Measurements from ENCODE around the gene NPIPB2. TPM values are rescaled to one million over a fixed set of nuclear protein-coding genes. Genes with fewer than 3 reads are reported as not detected.

Gene NPIPB2
- total RNA-seq, 1 experiment from 2014 or later = 12.5 TPM

DNA sequence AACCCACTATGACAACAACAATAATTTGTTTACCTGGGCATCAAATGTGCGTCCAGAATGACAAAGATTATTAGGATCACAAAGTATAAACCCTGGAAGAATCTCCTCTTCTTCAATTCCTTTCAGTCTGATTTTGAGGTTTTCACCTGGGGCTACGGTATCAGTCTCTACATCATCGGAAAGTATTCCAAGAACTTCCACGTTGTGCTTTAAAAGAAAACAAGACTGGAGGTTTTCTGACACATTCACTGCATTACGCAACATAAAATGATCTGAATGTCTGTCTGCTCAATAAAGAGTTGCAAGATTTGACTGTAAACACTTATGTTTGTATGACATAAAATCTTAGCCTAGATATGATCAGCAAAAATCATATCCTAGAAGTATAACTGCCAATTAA, 64.5 kb downstream of the NPIPB2 start:
- H3K9ac ChIP-seq (ENCODE audit: extremely low read depth, insufficient read length, low read length) = no peak overlapping the region
- no peak overlapping the region for H3K14ac ChIP-seq (ENCODE audit: insufficient read depth, low read length)
- Mint-ChIP-seq H3K4me1 (no peaks in the 10 kb centered on the region), H3K9me3 (no peaks in the 10 kb centered on the region), H3K4me3 (no peak overlapping the region), H3K27ac (no peak overlapping the region), H3K27me3 (ENCODE audit: low read depth) (no peaks in the 10 kb centered on the region), H3K36me3 (ENCODE audit: insufficient read depth in 1 of 3, low read depth in 3 of 3) (peaks cover 37 to 81% (median 65%) of the 10 kb centered on the region in 3 experiments)
- no peak overlapping the region for H4K91ac ChIP-seq (ENCODE audit: insufficient read length, low read depth, low read length)
- no peak overlapping the region for H2BK15ac ChIP-seq (ENCODE audit: low read depth, low read length)
- no peak overlapping the region for H2BK120ac ChIP-seq (ENCODE audit: low read depth, low read length, poor library complexity, severe bottlenecking)
- no peak overlapping the region for H3K4ac ChIP-seq (ENCODE audit: low read depth, low read length)
- TF ChIP-seq, protein P1, sequence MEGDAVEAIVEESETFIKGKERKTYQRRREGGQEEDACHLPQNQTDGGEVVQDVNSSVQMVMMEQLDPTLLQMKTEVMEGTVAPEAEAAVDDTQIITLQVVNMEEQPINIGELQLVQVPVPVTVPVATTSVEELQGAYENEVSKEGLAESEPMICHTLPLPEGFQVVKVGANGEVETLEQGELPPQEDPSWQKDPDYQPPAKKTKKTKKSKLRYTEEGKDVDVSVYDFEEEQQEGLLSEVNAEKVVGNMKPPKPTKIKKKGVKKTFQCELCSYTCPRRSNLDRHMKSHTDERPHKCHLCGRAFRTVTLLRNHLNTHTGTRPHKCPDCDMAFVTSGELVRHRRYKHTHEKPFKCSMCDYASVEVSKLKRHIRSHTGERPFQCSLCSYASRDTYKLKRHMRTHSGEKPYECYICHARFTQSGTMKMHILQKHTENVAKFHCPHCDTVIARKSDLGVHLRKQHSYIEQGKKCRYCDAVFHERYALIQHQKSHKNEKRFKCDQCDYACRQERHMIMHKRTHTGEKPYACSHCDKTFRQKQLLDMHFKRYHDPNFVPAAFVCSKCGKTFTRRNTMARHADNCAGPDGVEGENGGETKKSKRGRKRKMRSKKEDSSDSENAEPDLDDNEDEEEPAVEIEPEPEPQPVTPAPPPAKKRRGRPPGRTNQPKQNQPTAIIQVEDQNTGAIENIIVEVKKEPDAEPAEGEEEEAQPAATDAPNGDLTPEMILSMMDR (conservative IDR thresholded peaks at IDR 0.05) = no peak
- WGBS (ENCODE audit: extremely low coverage, insufficient read length, low lambda C conversion rate) = no CpG with 5 or more reads among the region's 5 CpGs
- H3K56ac ChIP-seq (ENCODE audit: insufficient read length, low read depth, low read length) = no peak overlapping the region
- H3K4me2 ChIP-seq (ENCODE audit: insufficient read depth, insufficient read length, low read length) = no peak overlapping the region
- H3K27me3 ChIP-seq (ENCODE audit: insufficient read depth, low read length) = no peaks in the 10 kb centered on the region
- no peak overlapping the region for H2BK20ac ChIP-seq (ENCODE audit: low read depth, low read length, poor library complexity, severe bottlenecking)
- no peak overlapping the region for H2AFZ ChIP-seq (ENCODE audit: low read length)
- no peaks in the 10 kb centered on the region for H3K9me3 ChIP-seq (ENCODE audit: control insufficient read depth, low read depth, low read length)
- H2BK12ac ChIP-seq (ENCODE audit: insufficient read length, low read depth, low read length) = no peak overlapping the region
- H3K23me2 ChIP-seq (ENCODE audit: insufficient read length, low read depth, low read length, poor library complexity, severe bottlenecking) = no peaks in the 10 kb centered on the region
- H3K18ac ChIP-seq (ENCODE audit: insufficient read length, low read depth, low read length) = no peak overlapping the region
- H3K79me2 ChIP-seq (ENCODE audit: insufficient read depth, low read length) = no peaks in the 10 kb centered on the region
- no peaks in the 10 kb centered on the region for H4K20me1 ChIP-seq (ENCODE audit: control insufficient read depth, insufficient read depth, insufficient read length)
- no peak overlapping the region for H3K27ac ChIP-seq (ENCODE audit: insufficient read length, low read depth, low read length)
- no peaks in the 10 kb centered on the region for H3K79me1 ChIP-seq (ENCODE audit: insufficient read depth, low read depth, low read length, poor library complexity, severe bottlenecking)
- H3K23ac ChIP-seq (ENCODE audit: insufficient read length, low read depth, low read length) = no peak overlapping the region
- H4K8ac ChIP-seq (replicated peaks; ENCODE audit: insufficient read length, low read depth, low read length) = no peak overlapping the region
- no peak overlapping the region for H2AK5ac ChIP-seq (ENCODE audit: insufficient read length, low read length)
- H2BK5ac ChIP-seq (ENCODE audit: insufficient read length, low read length) = no peak overlapping the region
- no peak overlapping the region for H4K5ac ChIP-seq (ENCODE audit: insufficient read length, low read depth, low read length)
- DNase-seq = no peak
- H3T11ph ChIP-seq (ENCODE audit: low read length) = no peak overlapping the region
- no peaks in the 10 kb centered on the region for H3K4me1 ChIP-seq (ENCODE audit: insufficient read depth, low read length)

Other genes with a start within 250 kb of the NPIPB2 start
- 12.2 and 15.3 TPM in 2 replicates for gene TXNDC11, start 199.2 kb downstream of the NPIPB2 start, total RNA-seq (2021)
- 43.1 and 43.5 TPM in 2 replicates for gene ZC3H7A, start 144.8 kb downstream of the NPIPB2 start, total RNA-seq (2021)
- gene RSL1D1, start 90.5 kb downstream of the NPIPB2 start, total RNA-seq (2021) = 334 and 343 TPM in 2 replicates
- 173 and 179 TPM in 2 replicates for gene GSPT1, start 26.1 kb downstream of the NPIPB2 start, total RNA-seq (2021)
- gene TNFRSF17, start 23.2 kb upstream of the NPIPB2 start, total RNA-seq (2021) = not detected in 2 replicates
- gene SNX29, start 34.7 kb upstream of the NPIPB2 start, total RNA-seq (2021) = 8.0 and 8.6 TPM in 2 replicates